AG10803 (cell line): Measurements from ENCODE around the gene GPR65.

Experiments
- DNase-seq: peaks from one replicate; pipeline ENCODE4 v3.0.0; 2010; ENCODE audit warnings: low read depth
- H3K4me3 ChIP-seq: 2 replicates; pipeline ENCODE4 v1.5.1; 2011; ENCODE audit warnings: mild to moderate bottlenecking, low read length, control low read depth
- CTCF ChIP-seq: conservative IDR thresholded peaks from 2 replicates; pipeline ENCODE4 v1.5.1; 2011; ENCODE audit warnings: mild to moderate bottlenecking, low read length, control low read depth, inconsistent platforms

Gene GPR65

DNA sequence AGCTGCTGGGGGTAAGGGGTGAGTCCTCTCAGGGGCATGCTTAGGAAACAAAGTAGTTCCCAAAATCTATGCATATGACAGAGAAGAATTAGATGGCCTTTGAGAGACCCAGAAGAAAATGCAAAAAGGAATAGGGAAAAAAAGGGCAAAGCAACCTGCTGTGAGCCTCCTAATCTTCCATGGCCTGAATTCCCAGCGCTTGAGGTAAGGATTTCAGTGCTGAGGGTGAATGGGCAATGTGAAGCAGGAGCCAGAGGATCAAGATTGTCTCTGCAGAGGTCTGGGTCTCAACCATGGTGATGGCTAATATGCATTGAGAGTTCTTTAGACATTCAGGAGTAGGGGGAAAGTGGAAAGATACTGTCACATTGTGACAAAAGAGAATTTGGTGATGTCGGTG is 31.5 kb downstream of the GPR65 start:
- no peak for TF ChIP-seq CTCF
- DNase-seq = no peak

DNA sequence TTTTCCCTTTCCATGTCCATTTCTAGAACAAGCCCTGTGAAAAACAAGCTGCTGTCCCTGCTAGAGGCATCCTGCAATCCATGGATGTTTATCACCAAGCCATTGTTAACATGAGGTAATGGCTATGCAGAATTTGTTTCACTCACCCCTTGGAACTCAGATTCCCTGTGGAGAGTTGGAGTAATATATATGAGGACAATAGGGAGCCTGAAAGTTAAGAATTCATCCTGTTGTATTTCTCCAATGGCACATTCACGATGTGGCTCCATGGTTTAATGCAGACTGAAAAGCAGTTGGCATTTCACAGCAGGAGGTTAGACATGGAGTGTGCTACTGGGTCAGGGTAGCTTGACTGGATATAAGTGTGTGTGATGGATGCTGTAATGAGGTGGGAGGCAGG is 32.4 kb downstream of the GPR65 start:
- no peak for TF ChIP-seq CTCF
- H3K4me3 ChIP-seq = no peak overlapping the region
- DNase-seq = no peak

More for the DNA sequence above, 31.5 kb downstream of the GPR65 start:
- no peak overlapping the region for H3K4me3 ChIP-seq

GRCh38 chr14:88039197-88039596 is 34.3 kb downstream of the GPR65 start:
- DNase-seq = no peak
- TF ChIP-seq CTCF = no peak
- H3K4me3 ChIP-seq = no peak overlapping the region

DNA sequence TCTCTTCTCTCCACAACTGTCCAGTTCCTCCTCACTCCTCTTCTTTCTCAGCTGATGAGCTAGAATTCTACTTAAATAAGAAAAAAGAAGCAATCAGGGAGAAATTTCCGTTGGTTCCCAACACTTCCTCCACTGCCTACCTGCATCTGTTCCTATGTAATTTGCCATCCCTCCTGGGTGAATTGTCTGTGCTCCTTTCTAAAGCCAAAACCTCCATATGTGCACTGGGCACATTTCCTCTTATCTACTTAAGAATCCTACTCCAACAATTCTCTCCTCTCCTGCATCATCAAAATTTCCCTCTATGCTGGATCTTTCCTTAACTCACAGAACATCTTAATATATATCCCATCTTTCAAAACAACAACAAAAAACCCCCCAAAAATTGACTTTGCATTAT is 35.2 kb downstream of the GPR65 start:
- H3K4me3 ChIP-seq = no peak overlapping the region
- TF ChIP-seq CTCF = no peak
- no peak for DNase-seq

GRCh38 chr14:88043529-88044443 is 38.9 kb downstream of the GPR65 start:
- no peak overlapping the region for H3K4me3 ChIP-seq
- TF ChIP-seq CTCF = no peak
- no peak for DNase-seq

DNA sequence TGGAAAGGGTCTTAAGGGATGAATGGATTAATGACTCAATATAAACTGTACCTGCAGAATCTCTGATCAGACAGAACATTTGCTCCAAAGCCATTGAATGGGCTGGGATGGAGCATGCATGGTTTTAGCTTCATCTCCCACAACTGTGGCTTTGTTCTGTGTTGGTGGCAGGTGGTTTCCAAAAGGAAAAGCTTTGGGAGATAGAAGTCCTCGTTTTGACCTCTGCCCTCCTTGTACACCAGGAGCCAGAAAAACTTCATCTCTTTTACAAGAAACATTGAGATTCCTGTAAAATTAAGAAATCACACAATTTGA is 39.5 kb downstream of the GPR65 start:
- H3K4me3 ChIP-seq = no peak overlapping the region
- no peak for DNase-seq
- TF ChIP-seq CTCF = no peak

DNA sequence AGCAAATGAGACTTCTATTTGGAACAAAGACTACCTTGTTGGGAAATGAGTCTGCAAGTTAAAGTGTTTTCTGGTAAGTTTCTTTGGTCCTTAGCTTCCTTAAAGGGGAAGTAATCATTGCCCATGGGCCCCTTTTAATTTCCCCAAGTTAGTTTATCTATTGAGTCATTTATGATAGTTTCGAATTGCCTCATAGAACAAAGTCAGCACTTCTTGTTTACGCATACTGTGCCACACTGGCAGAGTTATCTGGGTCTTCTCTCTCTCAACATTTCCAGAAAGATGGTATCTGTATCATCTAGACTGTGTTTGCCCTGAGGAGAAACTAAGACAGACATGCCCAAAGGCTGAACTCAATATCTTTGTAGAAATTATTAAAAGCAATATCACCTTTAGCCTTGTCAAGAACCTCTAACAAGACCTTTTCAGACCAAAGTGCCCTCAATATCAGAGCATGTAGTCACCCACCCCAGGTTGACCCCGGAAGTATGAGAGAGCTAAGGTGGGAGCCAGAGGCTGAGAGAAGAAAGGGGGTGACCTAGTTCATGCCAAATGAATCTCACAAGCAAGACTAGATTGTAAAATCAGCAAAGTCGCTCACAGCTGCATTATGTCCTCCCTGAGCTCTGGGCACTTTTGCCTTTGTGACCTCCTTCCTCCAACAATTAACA is 40.0 kb downstream of the GPR65 start:
- TF ChIP-seq CTCF = no peak
- no peak overlapping the region for H3K4me3 ChIP-seq
- no peak for DNase-seq
